DMS153 (cell line): ENCODE data around the gene GNAQ.

ENCODE experiments used
- DNase-seq: peaks from one replicate; lab custom pipeline; 2025; lab: John Stamatoyannopoulos, UW

GNAQ gene

DNA sequence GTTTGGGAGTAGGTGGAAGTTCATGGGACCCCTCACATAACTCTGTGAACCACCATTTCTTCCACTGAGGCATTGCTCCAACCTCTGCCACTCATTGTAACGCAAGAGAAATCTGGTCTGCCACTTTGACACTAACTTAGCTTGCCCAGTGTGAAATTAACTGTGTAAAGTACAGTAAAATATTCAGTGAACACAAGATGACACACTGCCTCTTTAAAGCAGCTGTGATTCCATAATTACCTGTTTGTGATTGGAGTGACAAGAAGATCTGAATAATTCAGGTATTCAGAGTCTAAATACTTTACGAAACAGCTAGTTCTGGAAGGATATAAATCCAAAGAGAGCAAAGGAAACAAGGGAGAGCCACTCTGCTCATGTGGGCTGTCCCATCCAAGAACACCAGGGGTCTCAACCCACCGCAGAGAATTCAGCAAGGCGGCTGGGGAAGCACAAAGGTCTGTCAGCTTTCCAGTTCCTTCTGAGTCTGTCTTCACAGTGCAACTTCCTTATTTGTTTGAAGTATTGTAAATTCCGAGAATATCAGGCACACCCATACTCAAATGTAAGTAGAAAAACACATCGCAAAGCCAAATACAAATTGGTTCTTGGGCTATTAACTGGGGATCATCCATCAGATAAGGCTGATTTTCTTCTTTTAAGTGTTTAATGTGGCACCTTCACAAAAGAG lies 86.9 kb downstream of the GNAQ start:
- DNase-seq, result no peak

- no peak for DNase-seq
Measured at GRCh38 chr9:77943057-77943456, 88.6 kb downstream of the GNAQ start.

DNA sequence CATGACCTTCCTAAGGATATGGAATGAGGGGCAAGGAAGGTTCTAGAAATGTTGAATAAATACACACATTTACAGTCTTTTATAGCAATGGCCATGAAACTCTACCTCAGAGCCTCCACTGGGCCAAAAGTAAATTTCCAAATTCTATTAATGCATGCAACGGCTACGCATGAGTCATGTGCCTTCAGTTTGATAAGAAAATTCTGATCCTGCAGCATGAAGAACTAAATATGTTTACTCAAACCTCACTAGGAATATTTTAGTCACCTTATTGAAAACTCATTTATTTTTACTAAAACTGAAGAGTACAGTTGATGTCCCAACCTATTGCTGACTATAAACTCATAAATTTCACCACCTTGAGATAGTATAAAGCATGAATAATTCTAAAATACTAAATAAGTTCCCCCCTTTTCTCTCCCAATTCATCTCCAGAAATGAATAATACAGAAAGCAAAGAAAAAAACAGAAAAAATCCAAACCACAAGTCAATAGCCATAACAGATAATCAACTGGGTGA lies 92.4 kb downstream of the GNAQ start:
- DNase-seq, result no peak

DNA sequence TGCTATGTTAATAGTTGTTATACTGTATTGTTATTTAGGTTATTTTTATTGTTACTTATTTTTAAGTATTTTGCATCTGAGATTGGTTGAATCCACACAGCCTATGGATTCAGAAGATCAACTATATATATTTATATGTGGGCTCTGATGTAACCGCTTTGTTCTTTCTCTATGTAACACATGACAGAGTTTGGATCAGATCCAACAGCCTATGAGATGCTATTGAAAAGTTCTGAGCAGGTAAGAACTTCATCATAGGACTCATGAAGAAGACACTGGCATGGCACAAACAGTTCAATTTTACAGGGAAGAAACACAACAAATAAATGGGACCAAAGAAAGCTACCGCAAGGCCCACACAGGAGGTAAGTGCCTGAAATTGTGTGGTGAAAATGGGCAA lies 93.4 kb downstream of the GNAQ start:
- DNase-seq, result no peak

DNA sequence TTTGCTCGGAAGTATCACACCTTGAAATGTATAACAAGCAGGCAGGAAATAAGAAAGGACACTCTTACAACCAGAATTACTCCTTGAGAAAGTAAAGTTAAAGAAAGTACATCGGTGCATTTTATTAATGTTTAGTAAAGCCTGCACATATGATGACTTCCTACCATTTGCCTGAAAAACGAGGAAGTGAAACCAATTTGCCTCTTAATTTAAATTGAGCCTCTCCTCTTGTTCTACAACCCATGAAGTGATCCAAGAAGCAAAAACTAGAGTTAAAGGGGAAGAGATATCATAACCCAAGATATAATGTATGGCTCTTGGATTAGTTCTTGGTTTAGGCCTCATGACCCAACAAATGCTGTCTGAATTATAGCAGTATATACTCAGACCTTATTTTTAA lies 95.6 kb downstream of the GNAQ start:
- DNase-seq, result no peak

DNA sequence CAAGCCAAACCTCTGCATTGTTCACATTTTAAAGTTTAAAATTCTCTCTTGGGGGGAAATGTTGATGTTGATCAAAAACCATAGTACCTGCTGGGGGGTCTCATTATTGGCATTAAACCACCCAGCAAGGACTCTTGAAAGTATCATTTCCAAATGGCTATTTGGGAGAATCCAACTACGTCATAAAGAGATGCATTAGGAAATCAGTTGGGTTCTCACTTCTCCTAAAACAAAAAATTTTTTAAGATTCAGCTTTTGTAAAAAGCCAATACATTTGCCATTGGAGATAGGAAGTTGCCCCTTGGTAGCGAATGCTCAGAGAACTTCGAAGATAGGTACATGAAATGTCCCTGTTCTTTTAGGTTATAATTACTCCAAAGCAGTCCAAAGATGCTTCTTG lies 96.4 kb downstream of the GNAQ start:
- no peak for DNase-seq

- DNase-seq, result no peak
Measured at GRCh38 chr9:77933976-77934375, 97.6 kb downstream of the GNAQ start.

DNA sequence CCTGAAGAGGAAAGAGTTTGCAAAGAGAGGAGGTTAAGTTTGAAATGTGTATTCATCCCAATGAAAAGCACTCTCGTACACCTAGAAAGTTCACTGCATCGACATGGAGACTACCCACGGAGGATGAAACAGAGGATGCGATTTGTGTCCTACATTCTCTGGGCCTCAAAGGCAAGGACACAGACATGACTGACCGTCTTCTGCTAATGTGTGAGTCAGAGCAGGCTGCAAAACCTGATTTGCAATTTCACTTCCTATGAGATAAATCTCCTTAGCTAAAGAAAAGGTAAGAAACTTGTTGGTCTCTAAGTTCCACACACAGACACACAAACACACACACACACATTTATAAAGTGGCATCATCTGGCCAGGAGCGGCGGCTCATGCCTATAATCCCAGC lies 98.6 kb downstream of the GNAQ start:
- no peak for DNase-seq

- no peak for DNase-seq
Measured at GRCh38 chr9:77929942-77930341, 101.7 kb downstream of the GNAQ start.

DNA sequence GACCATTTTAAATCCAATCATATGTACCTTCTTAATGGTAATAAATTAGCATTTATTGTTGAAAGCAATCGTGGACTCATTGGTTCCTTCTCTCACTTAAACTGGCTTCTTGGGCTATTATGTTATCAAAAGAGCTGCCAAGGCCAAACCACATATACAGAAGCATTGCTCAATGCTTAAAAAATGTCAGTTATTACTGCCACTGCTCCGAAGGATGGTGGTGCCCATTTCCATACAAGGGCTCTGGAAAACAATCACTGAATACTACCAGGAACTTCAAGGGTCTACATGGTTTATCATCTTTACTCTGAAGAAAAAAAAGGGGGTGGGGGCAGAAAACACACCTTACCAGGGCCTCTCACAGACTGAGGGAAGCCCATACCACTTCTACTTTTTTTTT lies 104.3 kb downstream of the GNAQ start:
- no peak for DNase-seq

DNA sequence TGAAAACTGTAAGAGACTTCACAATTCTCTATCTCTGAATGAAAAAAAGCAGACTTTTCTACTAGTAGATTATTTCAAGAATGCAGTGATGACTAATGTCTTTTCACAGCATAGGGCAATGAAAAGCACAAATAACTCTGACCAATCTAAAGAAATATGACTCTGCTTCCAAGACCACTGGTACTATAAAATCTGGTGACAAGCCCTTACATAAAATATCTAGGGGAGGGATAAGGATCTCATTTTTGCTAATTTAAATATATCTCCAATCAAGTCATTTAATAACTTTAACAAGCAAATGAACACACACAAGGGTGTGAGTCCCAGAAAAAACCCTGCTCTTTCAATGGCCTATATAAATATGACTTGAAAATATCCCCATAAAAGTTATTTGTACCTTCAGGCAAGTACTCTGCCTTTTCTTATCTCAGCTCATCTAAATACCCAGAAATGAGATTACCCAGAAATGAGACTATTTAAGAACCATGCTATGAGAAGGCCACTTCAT lies 105.2 kb downstream of the GNAQ start:
- DNase-seq, result no peak

GRCh38 chr9:77922591-77922990 lies 109.0 kb downstream of the GNAQ start:
- no peak for DNase-seq

- no peak for DNase-seq
Measured at GRCh38 chr9:77917800-77918199, 113.8 kb downstream of the GNAQ start.

DNA sequence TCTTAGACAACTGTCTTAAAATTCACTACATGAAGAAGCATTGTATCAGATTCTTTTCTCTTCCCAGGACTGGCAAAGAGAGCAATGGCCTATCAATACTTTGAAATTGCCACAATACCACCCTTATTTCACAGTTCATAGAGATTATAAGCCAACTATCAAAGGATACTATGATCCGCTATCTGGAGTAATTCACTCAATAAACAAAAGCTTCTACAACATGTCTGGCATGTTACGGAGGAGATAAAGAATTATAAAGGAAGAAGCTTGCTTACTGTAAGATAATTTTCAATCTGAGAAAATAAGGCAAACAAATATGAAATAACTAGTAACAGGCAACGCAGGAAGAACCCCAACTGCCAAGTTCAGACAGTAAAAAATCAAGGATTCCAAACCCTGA lies 114.8 kb downstream of the GNAQ start:
- no peak for DNase-seq

GRCh38 chr9:77916410-77916819 lies 115.2 kb downstream of the GNAQ start:
- no peak for DNase-seq

DNA sequence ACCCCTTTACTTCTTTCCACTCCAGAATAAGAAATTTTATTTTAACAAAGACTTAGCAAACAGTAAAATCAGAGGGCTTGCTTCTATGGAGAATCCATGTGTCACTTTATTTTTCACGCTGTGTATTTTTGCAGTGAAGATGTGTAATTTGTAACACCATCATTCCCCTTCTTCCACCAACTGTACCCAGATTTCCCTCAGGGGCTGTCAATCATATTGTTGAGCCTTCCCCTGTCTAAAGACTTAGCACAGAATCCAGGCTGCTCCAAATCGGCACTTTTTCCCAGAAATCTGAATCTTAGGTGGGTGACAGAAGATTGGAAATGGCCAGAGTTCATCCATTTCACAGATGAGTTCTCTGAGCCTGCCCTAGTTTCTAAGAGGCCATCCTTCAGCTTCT lies 115.9 kb downstream of the GNAQ start:
- DNase-seq, result no peak

DNA sequence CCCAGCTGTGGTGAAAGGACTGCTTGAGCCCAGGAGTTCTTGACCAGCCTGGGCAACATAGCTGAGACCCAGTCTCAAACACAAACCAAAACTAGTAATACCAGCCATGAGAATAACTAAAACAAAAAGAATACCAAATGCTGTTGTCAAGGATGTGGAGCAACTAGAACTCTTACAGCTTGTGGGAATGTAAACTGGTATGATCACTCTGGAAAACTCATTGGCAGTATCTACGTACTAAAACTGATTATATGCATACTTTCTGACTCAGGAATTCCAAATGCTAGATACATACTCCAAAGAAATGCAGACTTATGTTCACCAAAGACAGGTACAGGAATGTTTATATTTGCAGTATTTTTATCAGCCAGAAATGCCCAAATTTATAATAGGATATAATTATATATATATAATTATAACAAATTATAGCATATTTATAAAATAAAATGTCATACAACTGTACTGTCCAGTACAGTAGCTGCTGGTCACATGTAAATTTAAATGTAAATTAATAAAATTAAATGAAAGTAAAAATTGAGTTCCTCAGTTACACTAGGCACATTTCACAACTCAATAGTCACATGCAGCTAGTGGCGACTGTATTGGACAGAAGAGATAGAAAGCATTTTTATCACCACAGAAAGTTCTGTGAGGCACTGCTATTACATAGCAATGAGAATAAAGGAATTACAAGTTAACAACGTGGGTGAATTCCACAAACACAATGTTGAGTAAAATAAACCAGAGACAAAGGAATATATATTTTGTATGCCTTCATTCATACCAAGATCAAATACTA lies 118.5 kb downstream of the GNAQ start:
- DNase-seq, result no peak

GRCh38 chr9:77911928-77912327 lies 119.7 kb downstream of the GNAQ start:
- no peak for DNase-seq

GRCh38 chr9:77910194-77910621 lies 121.4 kb downstream of the GNAQ start:
- DNase-seq, result no peak

DNA sequence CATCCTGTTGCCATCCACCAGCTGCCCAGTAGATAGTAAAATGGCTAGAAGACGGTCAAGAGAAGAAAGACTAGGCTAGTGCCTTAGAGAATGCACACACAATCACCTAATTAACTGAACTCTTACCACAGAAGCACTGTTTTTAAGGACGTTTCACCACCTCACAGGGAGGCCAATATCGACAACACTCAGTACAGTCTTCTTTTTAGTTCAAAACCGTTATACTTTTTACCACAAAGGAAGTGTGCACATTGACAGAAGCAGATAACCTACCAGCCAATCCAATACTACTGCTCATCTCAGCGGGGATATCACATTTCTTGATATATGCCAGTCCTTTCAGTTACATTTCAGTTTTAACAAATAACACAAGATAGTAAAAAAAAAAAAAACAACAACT lies 122.3 kb downstream of the GNAQ start:
- DNase-seq, result no peak

- DNase-seq, result no peak
Measured at GRCh38 chr9:77908293-77908692, 123.3 kb downstream of the GNAQ start.

GRCh38 chr9:77907585-77907984 lies 124.0 kb downstream of the GNAQ start:
- DNase-seq, result no peak

DNA sequence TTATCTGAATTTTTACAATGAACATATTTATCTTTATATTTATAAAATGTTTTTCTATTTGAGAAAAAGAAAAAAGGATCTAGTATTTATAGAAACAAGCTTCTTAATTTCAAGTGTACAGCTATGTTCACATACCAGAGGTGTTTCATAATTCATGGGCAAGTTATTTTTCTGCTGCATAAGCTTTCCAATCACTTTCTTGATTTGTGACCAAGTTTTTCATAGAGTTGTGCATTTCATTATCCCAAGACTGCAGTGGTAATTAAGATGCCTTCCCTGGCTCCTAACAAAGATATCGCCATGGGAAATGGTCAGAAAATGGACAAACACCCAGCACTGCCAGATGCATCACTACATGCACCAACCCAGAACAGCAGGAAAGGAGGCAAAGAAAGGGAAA lies 124.6 kb downstream of the GNAQ start:
- no peak for DNase-seq
